SK-N-SH (cell line): ENCODE data around the gene IL17RC. TPM values are rescaled to one million over a fixed set of nuclear protein-coding genes. Genes with fewer than 3 reads are reported as not detected.
"Not testable (repeated sequence)": the region's sequence is repeated elsewhere in the genome, so short reads cannot be mapped to it uniquely, and the experiment has no call there.

Experiments
- CTCF ChIA-PET: fragments of 300-600, 350-600 bp; formaldehyde crosslinking; extraction: SDS; loops from one replicate; lab custom pipeline; 2021; lab: Yijun Ruan, JAX
- POLR2A ChIA-PET: fragments of 350-600 bp; sonication (Branson Sonifier 250); formaldehyde crosslinking; extraction: SDS; loops from one replicate; lab custom pipeline; 2020; ENCODE audit warnings: antibody characterized with exemption, inconsistent platforms; lab: Yijun Ruan, JAX
- DNase-seq: peaks from one replicate; pipeline ENCODE4 v3.0.0; 2012
- H2AFZ ChIP-seq: fragments of 200-600 bp; sonication (generic); 2 replicates; pipeline ENCODE4 v1.8.1; 2016; ENCODE audit warnings: antibody characterized with exemption, mild to moderate bottlenecking, low read depth
- H3F3A ChIP-seq: fragments of 200-600 bp; sonication (generic); replicated peaks from 2 replicates; pipeline ENCODE3; 2016; ENCODE audit warnings: antibody characterized with exemption, mild to moderate bottlenecking; ENCODE audit not compliant: insufficient read depth
- H3K27ac ChIP-seq, 2 experiments: fragments of 200-500 bp in 1 of 2; fragments of 200-600 bp in 1 of 2; sonication (Bioruptor generic) in 1 of 2; sonication (generic), shearing (Covaris generic) in 1 of 2; 2 replicates each; pipeline versions ENCODE4 v1.5.1 to v1.6.1; 2014 to 2016; ENCODE audit warnings: low read depth in 2 of 2, inconsistent platforms in 1 of 2, low read length in 1 of 2, mild to moderate bottlenecking in 1 of 2, mixed read lengths in 1 of 2
- H3K27me3 ChIP-seq: fragments of 200-600 bp; sonication (generic), shearing (Covaris generic); 2 replicates; pipeline ENCODE4 v1.6.1; 2016; ENCODE audit warnings: mixed run types; ENCODE audit not compliant: insufficient read depth
- H3K36me3 ChIP-seq, 2 experiments: fragments of 200-500 bp in 1 of 2; fragments of 200-600 bp in 1 of 2; sonication (Bioruptor generic) in 1 of 2; sonication (generic) in 1 of 2; replicated peaks in 1 of 2; 2 replicates each; pipeline versions ENCODE3 to v1.5.1; 2014 to 2016; ENCODE audit warnings: low read length in 1 of 2, mild to moderate bottlenecking in 1 of 2; ENCODE audit not compliant: insufficient read depth in 2 of 2, control insufficient read depth in 1 of 2
- H3K4me1 ChIP-seq, 2 experiments: fragments of 200-500 bp in 1 of 2; fragments of 200-600 bp in 1 of 2; sonication (Bioruptor generic) in 1 of 2; sonication (generic), shearing (Covaris generic) in 1 of 2; 2 replicates each; pipeline versions ENCODE4 v1.5.1 to v1.6.1; 2014 to 2016; ENCODE audit warnings: low read depth in 1 of 2, low read length in 1 of 2, mixed run types in 1 of 2; ENCODE audit not compliant: insufficient read depth in 2 of 2, control insufficient read depth in 1 of 2
- H3K4me2 ChIP-seq: fragments of 200-600 bp; sonication (generic), shearing (Covaris generic); 2 replicates; pipeline ENCODE4 v1.6.1; 2017; ENCODE audit warnings: mixed run types
- H3K4me3 ChIP-seq, 2 experiments: fragments of 200-500 bp in 1 of 2; fragments of 200-600 bp in 1 of 2; sonication (Bioruptor generic) in 1 of 2; sonication (generic), shearing (Covaris generic) in 1 of 2; 2 replicates each; pipeline versions ENCODE4 v1.5.1 to v1.8.1; 2014 to 2016; ENCODE audit warnings: low read depth in 2 of 2, inconsistent platforms in 1 of 2, low read length in 1 of 2, mild to moderate bottlenecking in 1 of 2, mixed read lengths in 1 of 2, moderate library complexity in 1 of 2
- H3K79me2 ChIP-seq: fragments of 200-600 bp; sonication (generic); 2 replicates; pipeline ENCODE4 v1.8.1; 2017; ENCODE audit warnings: mild to moderate bottlenecking; ENCODE audit not compliant: insufficient read depth
- H3K9ac ChIP-seq: fragments of 200-600 bp; sonication (generic); 2 replicates; pipeline ENCODE4 v1.6.1; 2017; ENCODE audit warnings: mixed run types
- H3K9me2 ChIP-seq: fragments of 200-600 bp; sonication (generic); 2 replicates; pipeline ENCODE4 v1.6.1; 2017; ENCODE audit warnings: mixed run types
- H3K9me3 ChIP-seq: fragments of 200-600 bp; sonication (generic); 2 replicates; pipeline ENCODE4 v1.6.1; 2017; ENCODE audit warnings: mixed run types, mild to moderate bottlenecking, moderate library complexity
- H4K20me1 ChIP-seq: fragments of 200-600 bp; sonication (generic); 2 replicates; pipeline ENCODE4 v1.6.1; 2017; ENCODE audit warnings: mild to moderate bottlenecking, mixed run types; ENCODE audit not compliant: insufficient read depth
- EP300 ChIP-seq, 2 experiments: IDR thresholded peaks; 2 replicates each; pipeline versions ENCODE4 v1.4.0 to v1.6.1; 2012; ENCODE audit warnings: borderline replicate concordance in 1 of 2, low read depth in 1 of 2, low read length in 1 of 2
- FOSL2 ChIP-seq: IDR thresholded peaks from 2 replicates; pipeline ENCODE4 v1.4.0; 2012; ENCODE audit warnings: low read depth, mild to moderate bottlenecking, moderate library complexity, borderline replicate concordance
- GABPA ChIP-seq: IDR thresholded peaks from 2 replicates; pipeline ENCODE4 v1.4.0; 2012; ENCODE audit warnings: low read depth, mild to moderate bottlenecking
- JUND ChIP-seq: IDR thresholded peaks from 2 replicates; pipeline ENCODE4 v1.4.0; 2012
- PBX3 ChIP-seq: IDR thresholded peaks from 2 replicates; pipeline ENCODE4; 2012
- POLR2AphosphoS5 ChIP-seq: IDR thresholded peaks from 2 replicates; pipeline ENCODE4 v1.6.1; 2012; ENCODE audit warnings: low read depth, low read length
- TAF1 ChIP-seq: IDR thresholded peaks from 2 replicates; pipeline ENCODE4 v1.6.1; 2012; ENCODE audit warnings: low read depth, mild to moderate bottlenecking, low read length, moderate library complexity, borderline replicate concordance
- TCF12 ChIP-seq: IDR thresholded peaks from 2 replicates; pipeline ENCODE4 v1.4.0; 2012
- ZBTB33 ChIP-seq: IDR thresholded peaks from 2 replicates; pipeline ENCODE4 v1.4.0; 2012; ENCODE audit warnings: low read depth, borderline replicate concordance
- WGBS: methylation state at CpG from one replicate; pipeline ENCODE4 v1.1.6; 2017; ENCODE audit warnings: low lambda C conversion rate; 5-methylcytosine and 5-hydroxymethylcytosine counted together
- polyA plus RNA-seq, 3 experiments: library from polyadenylated mRNA; depleted of rRNA; stranded (reverse); fragments of >200 nt; gene quantifications; 2 replicates each; pipeline ENCODE4 v1.2.3, GENCODE V29; 2012
- TF ChIP-seq, protein P1 (sequence below): fragments of 150-350 bp; IDR thresholded peaks from 2 replicates; pipeline ENCODE4 v1.6.1; 2016; ENCODE audit warnings: mild to moderate bottlenecking, low read depth, low read length
- TF ChIP-seq, protein P2 (sequence below): fragments of 150-350 bp; IDR thresholded peaks from 2 replicates; pipeline ENCODE4 v1.6.1; 2017; ENCODE audit warnings: antibody characterized with exemption, low read length, low read depth, borderline replicate concordance
- TF ChIP-seq, protein P3 (sequence below): IDR thresholded peaks from 2 replicates; pipeline ENCODE4 v1.4.0; 2012; ENCODE audit warnings: low read depth, borderline replicate concordance

The IL17RC gene
- polyA plus RNA-seq, 1 of the 3 experiments (the other 2 are of a cell fraction) = 17.3 TPM

- Histone ChIP-seq H3K9me2 (no peaks in the 10 kb centered on the region), H3K9ac (no peak overlapping the region), H3K4me1 (peaks cover 2 to 8% of the 10 kb centered on the region in 2 experiments; a peak in 3 of 4 replicates), H3K36me3 (no peaks in the 10 kb centered on the region), H3K4me2 (0 out of 2 replicates have a peak overlapping the region, but pooled peaks have one; percentile 11), H4K20me1 (no peaks in the 10 kb centered on the region), H3F3A (peaks cover 17% of the 10 kb centered on the region), H3K27me3 (no peaks in the 10 kb centered on the region), H3K27ac (peak overlapping the region in 1 of 2 experiments; percentile 62; a peak in 2 of 4 replicates), H3K4me3 (no peak overlapping the region), H3K9me3 (no peaks in the 10 kb centered on the region), H3K79me2 (no peaks in the 10 kb centered on the region), H2AFZ (no peak overlapping the region)
- TF ChIP-seq PBX3 = 0 out of 2 replicates have a peak, but pooled peaks have one; percentile 8
- TF ChIP-seq, protein P1, sequence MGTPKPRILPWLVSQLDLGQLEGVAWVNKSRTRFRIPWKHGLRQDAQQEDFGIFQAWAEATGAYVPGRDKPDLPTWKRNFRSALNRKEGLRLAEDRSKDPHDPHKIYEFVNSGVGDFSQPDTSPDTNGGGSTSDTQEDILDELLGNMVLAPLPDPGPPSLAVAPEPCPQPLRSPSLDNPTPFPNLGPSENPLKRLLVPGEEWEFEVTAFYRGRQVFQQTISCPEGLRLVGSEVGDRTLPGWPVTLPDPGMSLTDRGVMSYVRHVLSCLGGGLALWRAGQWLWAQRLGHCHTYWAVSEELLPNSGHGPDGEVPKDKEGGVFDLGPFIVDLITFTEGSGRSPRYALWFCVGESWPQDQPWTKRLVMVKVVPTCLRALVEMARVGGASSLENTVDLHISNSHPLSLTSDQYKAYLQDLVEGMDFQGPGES = no peak
- no peak for TF ChIP-seq GABPA
- peak; percentile 60 for TF ChIP-seq JUND
- TF ChIP-seq POLR2AphosphoS5 = peak; percentile 27; the same call in 1 of the 2 replicates
- no peak for TF ChIP-seq ZBTB33
- TF ChIP-seq, protein P2, sequence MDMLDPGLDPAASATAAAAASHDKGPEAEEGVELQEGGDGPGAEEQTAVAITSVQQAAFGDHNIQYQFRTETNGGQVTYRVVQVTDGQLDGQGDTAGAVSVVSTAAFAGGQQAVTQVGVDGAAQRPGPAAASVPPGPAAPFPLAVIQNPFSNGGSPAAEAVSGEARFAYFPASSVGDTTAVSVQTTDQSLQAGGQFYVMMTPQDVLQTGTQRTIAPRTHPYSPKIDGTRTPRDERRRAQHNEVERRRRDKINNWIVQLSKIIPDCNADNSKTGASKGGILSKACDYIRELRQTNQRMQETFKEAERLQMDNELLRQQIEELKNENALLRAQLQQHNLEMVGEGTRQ = no peak
- TF ChIP-seq TAF1 = no peak
- peak in 1 of 2 experiments; percentile 34; a peak in 1 of 4 replicates for TF ChIP-seq EP300 (IDR thresholded peaks at IDR 0.05; ENCODE audit: borderline replicate concordance in 1 of 2, low read depth in 1 of 2, low read length in 1 of 2)
- TF ChIP-seq TCF12 = peak; percentile 90
- TF ChIP-seq, protein P3, sequence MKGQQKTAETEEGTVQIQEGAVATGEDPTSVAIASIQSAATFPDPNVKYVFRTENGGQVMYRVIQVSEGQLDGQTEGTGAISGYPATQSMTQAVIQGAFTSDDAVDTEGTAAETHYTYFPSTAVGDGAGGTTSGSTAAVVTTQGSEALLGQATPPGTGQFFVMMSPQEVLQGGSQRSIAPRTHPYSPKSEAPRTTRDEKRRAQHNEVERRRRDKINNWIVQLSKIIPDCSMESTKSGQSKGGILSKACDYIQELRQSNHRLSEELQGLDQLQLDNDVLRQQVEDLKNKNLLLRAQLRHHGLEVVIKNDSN = no peak
- TF ChIP-seq FOSL2 = peak; percentile 65
- 2% methylated on average over 1 of the region's 1 CpG for WGBS
- ChIA-PET CTCF (no interaction called here), POLR2A (no interaction called here)
- no peak for DNase-seq
Measured at GRCh38 chr3:9870978-9871377, 45.9 kb upstream of the IL17RC start.

DNA sequence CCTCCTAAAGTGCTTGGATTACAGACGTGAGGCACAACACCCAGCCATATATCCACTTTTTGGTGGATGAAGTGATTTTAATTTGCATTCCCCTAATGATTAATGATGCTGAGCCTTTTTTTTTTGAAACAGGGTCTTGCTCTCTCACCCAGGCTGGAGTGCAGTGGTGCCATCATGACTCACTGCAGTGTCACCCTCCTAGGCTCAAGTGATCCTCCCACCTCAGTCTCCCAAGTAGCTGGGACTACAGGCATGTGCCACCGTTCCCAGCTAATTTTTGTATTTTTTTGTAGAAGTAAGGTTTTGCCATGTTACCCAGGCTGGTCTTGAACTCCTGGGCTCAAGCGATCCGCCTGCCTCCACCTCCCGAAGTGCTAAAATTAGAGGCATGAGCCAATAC is 44.8 kb upstream of the IL17RC start:
- H3F3A ChIP-seq = peaks cover 17% of the 10 kb centered on the region
- H4K20me1 ChIP-seq, DNase-seq, H3K4me3 ChIP-seq, POLR2A ChIA-PET, H3K4me1 ChIP-seq, H2AFZ ChIP-seq, H3K36me3 ChIP-seq, H3K27me3 ChIP-seq, H3K4me2 ChIP-seq, H3K79me2 ChIP-seq, H3K9me3 ChIP-seq, H3K9ac ChIP-seq, H3K9me2 ChIP-seq, H3K27ac ChIP-seq: not testable (repeated sequence)
- 91% methylated on average over 5 of the region's 5 CpGs for WGBS
- CTCF ChIA-PET = interaction anchor here (0.7 kb wide), 1 partner anchor 80 kb away, joined by 4 read pairs; the partner anchor contains the start of gene PRRT3
